ENCODE results near the gene TRAF4. TPM values are rescaled to one million over a fixed set of nuclear protein-coding genes. Genes with fewer than 3 reads are reported as not detected.

Gene TRAF4
- total RNA-seq, 1 experiment from 2014 or later: 227 TPM

GRCh38 chr17:28788100-28788499, 44.3 kb downstream of the TRAF4 start:
- H3K4ac ChIP-seq (ENCODE audit: low read depth, low read length): no peak overlapping the region
- H3K18ac ChIP-seq (ENCODE audit: insufficient read length, low read depth, low read length): no peak overlapping the region
- H2BK12ac ChIP-seq (ENCODE audit: insufficient read length, low read depth, low read length): no peak overlapping the region
- H3K27me3 Mint-ChIP-seq (ENCODE audit: low read depth): no peaks in the 10 kb centered on the region
- TF ChIP-seq CTCF (conservative IDR thresholded peaks at IDR 0.05): no peak
- H2BK15ac ChIP-seq (ENCODE audit: low read depth, low read length): no peak overlapping the region
- H3K79me1 ChIP-seq (ENCODE audit: insufficient read depth, low read depth, low read length, poor library complexity, severe bottlenecking): peaks cover 16% of the 10 kb centered on the region
- no peaks in the 10 kb centered on the region for H3K9me3 ChIP-seq (ENCODE audit: control insufficient read depth, low read depth, low read length)
- no peak overlapping the region for H3T11ph ChIP-seq (ENCODE audit: low read length)
- H3K9me3 Mint-ChIP-seq: no peaks in the 10 kb centered on the region; a peak in 1 of 5 replicates
- no peak overlapping the region for H2AFZ ChIP-seq (ENCODE audit: low read length)
- no peak overlapping the region for H3K4me2 ChIP-seq (ENCODE audit: insufficient read depth, insufficient read length, low read length)
- H3K27ac Mint-ChIP-seq: peak overlapping the region in 1 of 3 experiments; percentile 70; a peak in 1 of 7 replicates
- H4K8ac ChIP-seq (replicated peaks; ENCODE audit: insufficient read length, low read depth, low read length): no peak overlapping the region
- H3K9ac ChIP-seq (ENCODE audit: extremely low read depth, insufficient read length, low read length): no peak overlapping the region
- H2AK5ac ChIP-seq (ENCODE audit: insufficient read length, low read length): no peak overlapping the region
- no peak overlapping the region for H3K27ac ChIP-seq (ENCODE audit: insufficient read length, low read depth, low read length)
- no peak overlapping the region for H2BK120ac ChIP-seq (ENCODE audit: low read depth, low read length, poor library complexity, severe bottlenecking)
- peaks cover 2 to 28% (median 6%) of the 10 kb centered on the region in 3 experiments; a peak in 5 of 7 replicates for H3K36me3 Mint-ChIP-seq (ENCODE audit: insufficient read depth in 1 of 3, low read depth in 3 of 3)
- H2BK5ac ChIP-seq (ENCODE audit: insufficient read length, low read length): no peak overlapping the region
- no peak overlapping the region for H4K91ac ChIP-seq (ENCODE audit: insufficient read length, low read depth, low read length)
- no peak overlapping the region for H3K56ac ChIP-seq (ENCODE audit: insufficient read length, low read depth, low read length)
- no peak overlapping the region for H4K5ac ChIP-seq (ENCODE audit: insufficient read length, low read depth, low read length)
- 0 out of 4 replicates have a peak, but pooled peaks cover 0 to 1% of the 10 kb centered on the region in 2 experiments for H3K4me1 Mint-ChIP-seq
- H3K4me1 ChIP-seq (ENCODE audit: insufficient read depth, low read length): no peaks in the 10 kb centered on the region
- no peaks in the 10 kb centered on the region for H3K23me2 ChIP-seq (ENCODE audit: insufficient read length, low read depth, low read length, poor library complexity, severe bottlenecking)
- no peak overlapping the region for H3K14ac ChIP-seq (ENCODE audit: insufficient read depth, low read length)
- no peak for DNase-seq
- peaks cover 13% of the 10 kb centered on the region; the same call in 1 of the 2 replicates for H3K79me2 ChIP-seq (ENCODE audit: insufficient read depth, low read length)
- H3K23ac ChIP-seq (ENCODE audit: insufficient read length, low read depth, low read length): no peak overlapping the region
- H3K4me3 Mint-ChIP-seq: no peak overlapping the region
- no peak overlapping the region for H2BK20ac ChIP-seq (ENCODE audit: low read depth, low read length, poor library complexity, severe bottlenecking)
- no peaks in the 10 kb centered on the region for H4K20me1 ChIP-seq (ENCODE audit: control insufficient read depth, insufficient read depth, insufficient read length)
- no CpG with 5 or more reads among the region's 4 CpGs for WGBS (ENCODE audit: extremely low coverage, insufficient read length, low lambda C conversion rate)
- no peaks in the 10 kb centered on the region for H3K27me3 ChIP-seq (ENCODE audit: insufficient read depth, low read length)
